Smooth muscle cell (in vitro differentiated cells): ENCODE data around the gene HHLA2. TPM values are rescaled to one million over a fixed set of nuclear protein-coding genes. Genes with fewer than 3 reads are reported as not detected.

Source experiments
- DNase-seq: peaks from one replicate; lab custom pipeline; 2025; ENCODE audit not compliant: unreplicated experiment; lab: John Stamatoyannopoulos, UW
- H2AFZ ChIP-seq: fragments of 200-600 bp; sonication (generic); 2 replicates; pipeline ENCODE4 v1.6.0; 2016; ENCODE audit warnings: antibody characterized with exemption, low read depth, mild to moderate bottlenecking
- H3F3A ChIP-seq: fragments of 200-600 bp; sonication (generic); 2 replicates; pipeline ENCODE4 v1.6.0; 2017; ENCODE audit warnings: antibody characterized with exemption, low read depth
- H3K27ac ChIP-seq: fragments of 200-600 bp; sonication (generic); 2 replicates; pipeline ENCODE4 v1.5.1; 2016; ENCODE audit warnings: low read depth, mild to moderate bottlenecking
- H3K27me3 ChIP-seq: fragments of 200-600 bp; sonication (generic); 2 replicates; pipeline ENCODE4 v1.6.1; 2016; ENCODE audit warnings: low read depth, mild to moderate bottlenecking
- H3K36me3 ChIP-seq: fragments of 200-600 bp; sonication (generic); 2 replicates; pipeline ENCODE4 v1.5.1; 2016; ENCODE audit warnings: low read depth
- H3K4me1 ChIP-seq: fragments of 200-600 bp; sonication (generic); 2 replicates; pipeline ENCODE4 v1.5.1; 2016; ENCODE audit warnings: low read depth
- H3K4me2 ChIP-seq: fragments of 200-600 bp; sonication (generic); 2 replicates; pipeline ENCODE4 v1.6.0; 2016; ENCODE audit warnings: mild to moderate bottlenecking
- H3K4me3 ChIP-seq: fragments of 200-600 bp; sonication (generic); 2 replicates; pipeline ENCODE4 v1.5.1; 2016; ENCODE audit warnings: mild to moderate bottlenecking
- H3K79me2 ChIP-seq: fragments of 200-600 bp; sonication (generic); 2 replicates; pipeline ENCODE4 v1.6.0; 2016; ENCODE audit warnings: low read depth, mild to moderate bottlenecking
- H3K9ac ChIP-seq: fragments of 200-600 bp; sonication (generic); 2 replicates; pipeline ENCODE4 v1.6.0; 2016; ENCODE audit warnings: low read depth
- H3K9me3 ChIP-seq: fragments of 200-600 bp; sonication (generic); replicated peaks from 2 replicates; pipeline ENCODE4 v1.5.1; 2016; ENCODE audit warnings: low read depth
- H4K20me1 ChIP-seq: fragments of 200-600 bp; sonication (generic); 2 replicates; pipeline ENCODE4 v1.6.0; 2016; ENCODE audit warnings: low read depth
- CTCF ChIP-seq: fragments of 200-600 bp; sonication (generic); IDR thresholded peaks from 2 replicates; pipeline ENCODE4 v1.5.1; 2017; ENCODE audit warnings: borderline replicate concordance, mild to moderate bottlenecking, antibody characterized with exemption; ENCODE audit not compliant: insufficient read depth, poor library complexity, severe bottlenecking
- WGBS: methylation state at CpG from one replicate; pipeline ENCODE4 v1.1.7; 2016; ENCODE audit warnings: low lambda C conversion rate; 5-methylcytosine and 5-hydroxymethylcytosine counted together
- polyA plus RNA-seq: library from polyadenylated mRNA; unstranded; fragments of >200 nt; fragmentation: Nextera tagmentation; extraction: Ambion mirVana; gene quantifications from 2 replicates; pipeline ENCODE4 v1.2.1, GENCODE V29; 2016
- total RNA-seq: library from RNA; depleted of rRNA; stranded (reverse); fragments of >200 nt; gene quantifications from 2 replicates; pipeline ENCODE4 v1.2.3, GENCODE V29; 2014

Gene HHLA2
- total and polyA plus RNA-seq, 2 experiments from 2014 or later, result not detected

- no peak for TF ChIP-seq CTCF
- H3K27ac ChIP-seq, result no peak overlapping the region
- H4K20me1 ChIP-seq, result no peaks in the 10 kb centered on the region
- H2AFZ ChIP-seq, result no peak overlapping the region
- H3K9ac ChIP-seq, result no peak overlapping the region
- H3K4me1 ChIP-seq, result no peaks in the 10 kb centered on the region
- no peak overlapping the region for H3K4me3 ChIP-seq
- H3K9me3 ChIP-seq, result no peaks in the 10 kb centered on the region
- H3K79me2 ChIP-seq, result no peaks in the 10 kb centered on the region
- no peaks in the 10 kb centered on the region for H3K36me3 ChIP-seq
- 65% methylated on average over 3 of the region's 3 CpGs for WGBS
- H3K4me2 ChIP-seq, result no peak overlapping the region
- H3F3A ChIP-seq, result no peaks in the 10 kb centered on the region
- peaks cover 16% of the 10 kb centered on the region for H3K27me3 ChIP-seq
- DNase-seq, result no peak
Observed at GRCh38 chr3:108393128-108393900, 97.0 kb downstream of the HHLA2 start.

GRCh38 chr3:108394016-108394415, 97.7 kb downstream of the HHLA2 start:
- 83% methylated on average over 2 of the region's 2 CpGs for WGBS
- Histone ChIP-seq H3K9me3 (no peaks in the 10 kb centered on the region), H3K4me1 (no peaks in the 10 kb centered on the region), H3K27ac (no peak overlapping the region), H2AFZ (no peak overlapping the region), H3K79me2 (no peaks in the 10 kb centered on the region), H3K27me3 (peaks cover 17% of the 10 kb centered on the region), H3K9ac (no peak overlapping the region), H3K36me3 (no peaks in the 10 kb centered on the region), H3K4me2 (no peak overlapping the region), H3F3A (no peaks in the 10 kb centered on the region), H3K4me3 (no peak overlapping the region), H4K20me1 (no peaks in the 10 kb centered on the region)
- DNase-seq, result no peak
- TF ChIP-seq CTCF, result no peak

DNA sequence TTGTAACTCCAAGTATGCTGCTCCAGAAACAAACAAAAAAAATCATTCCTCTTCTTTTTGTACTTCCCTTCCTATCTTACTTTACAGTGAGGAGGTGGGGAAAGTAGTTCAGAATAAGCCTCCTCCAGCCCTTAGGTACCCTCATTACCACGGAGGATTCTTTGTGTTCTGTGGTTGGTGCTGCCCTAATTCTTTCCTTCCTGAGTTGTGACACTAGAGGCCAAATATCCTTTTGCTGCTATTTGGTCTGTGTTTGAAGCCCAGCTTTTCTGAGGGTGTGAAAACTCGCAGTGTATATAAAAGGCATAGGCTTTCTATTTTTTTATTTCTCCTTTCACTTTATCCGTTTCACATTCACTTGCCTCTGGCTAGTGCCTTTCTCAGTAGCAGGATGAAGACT, 98.2 kb downstream of the HHLA2 start:
- TF ChIP-seq CTCF, result no peak
- H3K79me2 ChIP-seq, result no peaks in the 10 kb centered on the region
- WGBS, result 81% methylated on average over 3 of the region's 3 CpGs
- H3K4me1 ChIP-seq, result no peaks in the 10 kb centered on the region
- H3K9ac ChIP-seq, result no peak overlapping the region
- no peak overlapping the region for H2AFZ ChIP-seq
- DNase-seq, result no peak
- H3K27me3 ChIP-seq, result peaks cover 19% of the 10 kb centered on the region
- no peaks in the 10 kb centered on the region for H4K20me1 ChIP-seq
- no peak overlapping the region for H3K4me3 ChIP-seq
- no peaks in the 10 kb centered on the region for H3K9me3 ChIP-seq
- no peaks in the 10 kb centered on the region for H3F3A ChIP-seq
- no peaks in the 10 kb centered on the region for H3K36me3 ChIP-seq
- no peak overlapping the region for H3K4me2 ChIP-seq
- H3K27ac ChIP-seq, result no peak overlapping the region

DNA sequence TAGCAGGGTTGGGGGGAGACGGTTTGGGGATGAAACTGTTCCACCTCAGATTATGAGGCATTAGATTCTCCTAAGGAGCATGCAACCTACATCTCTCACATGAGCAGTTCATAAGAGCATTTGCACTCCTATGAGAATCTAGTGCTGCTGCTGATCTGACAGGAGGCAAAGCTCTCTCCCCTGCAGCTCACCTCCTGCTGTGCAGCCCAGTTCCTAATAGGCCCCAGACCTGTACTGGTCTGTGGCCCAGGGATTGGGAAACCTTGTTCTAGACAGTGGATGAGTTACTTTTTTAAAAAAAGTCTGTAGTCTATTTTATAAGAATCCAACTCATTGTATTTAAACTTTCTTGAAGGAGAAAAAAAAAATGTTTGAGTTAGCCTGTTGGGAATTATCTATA, 100.0 kb downstream of the HHLA2 start:
- Histone ChIP-seq H3K27me3 (peaks cover 22% of the 10 kb centered on the region), H3K9me3 (peaks cover 3% of the 10 kb centered on the region), H3F3A (no peaks in the 10 kb centered on the region), H3K27ac (no peak overlapping the region), H3K4me1 (no peaks in the 10 kb centered on the region), H3K9ac (no peak overlapping the region), H4K20me1 (no peaks in the 10 kb centered on the region), H2AFZ (no peak overlapping the region), H3K79me2 (no peaks in the 10 kb centered on the region), H3K36me3 (no peaks in the 10 kb centered on the region), H3K4me3 (no peak overlapping the region), H3K4me2 (no peak overlapping the region)
- TF ChIP-seq CTCF, result no peak
- DNase-seq, result no peak
- WGBS, result 81% methylated on average over 1 of the region's 1 CpG
